WI38 (cell line): ENCODE measurements around the gene TMEM61.

ENCODE experiments used
- H3K4me3 ChIP-seq: 2 replicates; pipeline ENCODE4 v1.5.1; 2011; ENCODE audit warnings: low read depth, mild to moderate bottlenecking, control low read depth, low read length
- TF ChIP-seq, protein P1 (sequence below): IDR thresholded peaks from 2 replicates; pipeline ENCODE4 v1.5.1; 2012; ENCODE audit warnings: low read depth, mild to moderate bottlenecking, control low read depth, low read length

The TMEM61 gene

DNA sequence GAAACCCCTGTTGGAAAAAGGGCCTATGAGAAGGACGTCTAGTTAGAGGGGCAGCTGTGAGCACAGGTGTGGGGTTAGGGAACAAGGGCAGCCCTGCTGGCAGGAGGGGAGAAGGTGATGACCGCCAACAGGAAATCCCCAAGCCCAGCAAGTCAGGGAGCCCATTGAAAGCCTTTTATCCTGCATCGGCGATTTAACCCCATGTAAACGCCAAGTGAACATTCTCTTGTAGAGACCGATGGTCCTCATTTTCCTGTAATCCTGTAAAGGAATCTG is 17.2 kb downstream of the TMEM61 start:
- H3K4me3 ChIP-seq, result no peak overlapping the region
- TF ChIP-seq, protein P1, sequence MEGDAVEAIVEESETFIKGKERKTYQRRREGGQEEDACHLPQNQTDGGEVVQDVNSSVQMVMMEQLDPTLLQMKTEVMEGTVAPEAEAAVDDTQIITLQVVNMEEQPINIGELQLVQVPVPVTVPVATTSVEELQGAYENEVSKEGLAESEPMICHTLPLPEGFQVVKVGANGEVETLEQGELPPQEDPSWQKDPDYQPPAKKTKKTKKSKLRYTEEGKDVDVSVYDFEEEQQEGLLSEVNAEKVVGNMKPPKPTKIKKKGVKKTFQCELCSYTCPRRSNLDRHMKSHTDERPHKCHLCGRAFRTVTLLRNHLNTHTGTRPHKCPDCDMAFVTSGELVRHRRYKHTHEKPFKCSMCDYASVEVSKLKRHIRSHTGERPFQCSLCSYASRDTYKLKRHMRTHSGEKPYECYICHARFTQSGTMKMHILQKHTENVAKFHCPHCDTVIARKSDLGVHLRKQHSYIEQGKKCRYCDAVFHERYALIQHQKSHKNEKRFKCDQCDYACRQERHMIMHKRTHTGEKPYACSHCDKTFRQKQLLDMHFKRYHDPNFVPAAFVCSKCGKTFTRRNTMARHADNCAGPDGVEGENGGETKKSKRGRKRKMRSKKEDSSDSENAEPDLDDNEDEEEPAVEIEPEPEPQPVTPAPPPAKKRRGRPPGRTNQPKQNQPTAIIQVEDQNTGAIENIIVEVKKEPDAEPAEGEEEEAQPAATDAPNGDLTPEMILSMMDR, result no peak

DNA sequence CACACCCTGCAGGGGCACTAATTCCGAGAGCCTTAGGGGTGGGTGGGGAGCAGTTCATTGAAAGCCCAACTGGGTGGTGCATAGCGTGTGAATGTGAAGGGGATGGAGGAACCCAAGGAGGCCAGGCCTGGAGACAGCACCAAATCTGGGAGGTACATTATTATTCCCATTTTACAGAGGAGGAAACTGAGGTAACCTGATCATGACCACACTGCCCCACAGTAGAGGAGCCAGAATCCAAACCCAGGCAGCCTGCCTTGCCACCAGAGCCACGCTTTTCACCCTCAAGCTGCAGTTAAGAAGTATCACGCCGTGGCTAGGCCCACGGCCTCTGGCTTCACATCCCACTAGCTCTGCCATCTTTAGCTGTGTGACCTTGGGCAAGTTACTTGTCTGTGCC is 17.7 kb downstream of the TMEM61 start:
- TF ChIP-seq, protein P1, result no peak

DNA sequence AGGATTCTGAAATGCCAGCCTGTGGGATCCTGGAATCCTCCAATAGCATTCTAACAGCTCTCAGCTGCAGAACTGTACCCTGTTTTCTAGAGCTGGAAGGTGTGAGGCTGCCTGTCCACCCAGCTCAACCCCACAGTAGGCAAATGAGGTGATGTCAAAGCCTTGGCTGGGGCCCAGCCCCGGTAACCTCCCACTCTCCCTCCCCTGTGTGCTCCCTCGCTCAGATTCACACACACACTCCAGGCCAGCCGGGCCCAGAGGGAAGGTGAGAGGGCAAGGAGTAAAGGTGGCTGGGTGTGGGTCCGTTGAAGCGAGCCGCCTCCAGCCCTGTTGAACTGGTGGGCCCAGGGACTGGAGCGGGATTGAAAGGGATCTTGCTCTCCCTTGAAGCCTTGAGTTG is 18.2 kb downstream of the TMEM61 start, which contains the start of gene BSND:
Gene BSND, plus strand, starts transcription at position 257 of the 400 bp plus-strand sequence. CDS start 254 bp downstream, outside the sequence.
- H3K4me3 ChIP-seq, result no peak within 1 kb of the TSS
- TF ChIP-seq, protein P1, result no peak

More for the DNA sequence above, 17.7 kb downstream of the TMEM61 start:
- H3K4me3 ChIP-seq, result no peak overlapping the region

DNA sequence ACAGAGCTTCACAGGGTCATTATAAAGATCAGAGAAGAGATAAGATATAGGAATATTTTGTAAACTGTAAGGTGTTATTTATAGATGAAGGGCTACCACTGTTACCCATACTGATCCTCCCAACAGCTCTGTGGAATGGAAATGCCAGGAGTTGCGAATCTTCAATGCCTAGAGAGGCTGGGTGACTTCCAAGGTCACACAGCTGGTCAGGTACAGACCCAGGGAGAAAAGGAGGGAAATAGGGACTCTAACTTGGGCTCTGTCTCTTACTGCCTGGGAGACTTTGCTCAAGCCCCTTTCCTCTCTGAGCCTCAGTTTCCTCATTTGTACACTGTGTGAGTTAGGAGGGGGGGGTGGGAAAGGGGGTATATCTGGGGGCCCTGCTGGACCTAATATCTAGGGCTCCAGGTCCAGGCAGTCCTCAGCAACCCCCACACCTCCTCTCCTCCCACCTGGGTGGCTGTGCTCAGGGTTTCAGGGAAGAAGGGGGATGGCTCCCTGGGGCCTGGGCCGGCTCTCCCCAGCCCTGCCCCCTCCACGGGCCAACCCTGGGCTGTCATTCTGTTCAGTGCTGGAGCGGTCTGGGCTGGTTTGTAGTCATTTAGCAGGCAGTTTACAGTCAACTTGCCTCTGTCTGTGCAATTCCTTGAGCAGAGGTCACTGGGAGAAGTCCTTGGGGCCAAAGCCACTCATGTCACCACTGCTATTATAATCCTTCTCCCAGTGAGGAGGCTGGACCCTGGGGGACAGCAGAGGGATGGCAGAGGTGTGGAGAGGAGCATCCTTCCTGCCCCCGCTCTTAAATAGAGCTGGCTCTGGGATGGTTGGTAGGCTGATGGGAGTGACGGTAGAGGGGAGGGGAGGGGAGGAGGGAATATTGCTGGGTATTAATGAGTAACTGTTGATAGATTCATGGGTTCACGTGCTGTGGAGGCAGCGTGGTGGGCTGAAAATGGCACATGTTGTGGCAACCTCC is 20.0 kb downstream of the TMEM61 start:
- H3K4me3 ChIP-seq, result no peak overlapping the region
- TF ChIP-seq, protein P1, result no peak

DNA sequence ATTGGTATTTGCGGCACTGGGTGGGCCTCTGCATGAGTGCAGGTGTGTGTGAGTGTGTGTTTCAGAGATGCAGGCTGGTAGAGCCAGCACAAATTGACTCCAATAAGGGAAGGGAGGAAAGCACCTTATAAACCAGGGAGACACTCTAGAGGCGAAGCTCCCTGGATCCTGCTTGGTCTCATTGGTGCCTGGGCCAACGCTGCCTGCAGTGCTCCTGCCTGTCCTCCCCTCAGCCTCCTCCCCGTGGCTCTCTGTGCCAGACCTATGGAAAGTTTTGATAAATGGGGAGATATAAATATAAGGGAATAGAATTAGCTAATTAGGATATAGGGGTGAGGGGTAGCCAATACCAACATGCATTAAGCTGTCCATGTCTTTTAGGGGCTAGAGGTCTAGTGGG is 20.9 kb downstream of the TMEM61 start:
- TF ChIP-seq, protein P1, result no peak
- no peak overlapping the region for H3K4me3 ChIP-seq

DNA sequence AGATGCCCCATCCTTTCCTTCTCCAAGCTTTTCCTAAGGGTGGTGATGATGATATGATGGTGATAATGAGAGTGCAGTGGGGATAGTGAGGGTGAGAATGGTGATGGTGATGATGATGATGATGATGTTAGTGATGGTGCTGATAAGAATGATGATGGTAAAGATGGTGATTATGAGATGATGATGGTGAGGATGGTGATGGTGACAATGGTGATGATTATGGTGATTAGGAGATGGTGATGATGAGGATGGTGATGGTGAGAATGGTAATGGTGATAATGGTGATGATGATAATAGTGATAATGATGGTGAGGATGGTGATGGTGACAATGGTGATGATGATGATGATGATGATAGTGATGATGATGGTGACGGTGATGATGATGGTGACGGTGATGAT is 22.3 kb downstream of the TMEM61 start:
- no peak overlapping the region for H3K4me3 ChIP-seq
- TF ChIP-seq, protein P1, result no peak

DNA sequence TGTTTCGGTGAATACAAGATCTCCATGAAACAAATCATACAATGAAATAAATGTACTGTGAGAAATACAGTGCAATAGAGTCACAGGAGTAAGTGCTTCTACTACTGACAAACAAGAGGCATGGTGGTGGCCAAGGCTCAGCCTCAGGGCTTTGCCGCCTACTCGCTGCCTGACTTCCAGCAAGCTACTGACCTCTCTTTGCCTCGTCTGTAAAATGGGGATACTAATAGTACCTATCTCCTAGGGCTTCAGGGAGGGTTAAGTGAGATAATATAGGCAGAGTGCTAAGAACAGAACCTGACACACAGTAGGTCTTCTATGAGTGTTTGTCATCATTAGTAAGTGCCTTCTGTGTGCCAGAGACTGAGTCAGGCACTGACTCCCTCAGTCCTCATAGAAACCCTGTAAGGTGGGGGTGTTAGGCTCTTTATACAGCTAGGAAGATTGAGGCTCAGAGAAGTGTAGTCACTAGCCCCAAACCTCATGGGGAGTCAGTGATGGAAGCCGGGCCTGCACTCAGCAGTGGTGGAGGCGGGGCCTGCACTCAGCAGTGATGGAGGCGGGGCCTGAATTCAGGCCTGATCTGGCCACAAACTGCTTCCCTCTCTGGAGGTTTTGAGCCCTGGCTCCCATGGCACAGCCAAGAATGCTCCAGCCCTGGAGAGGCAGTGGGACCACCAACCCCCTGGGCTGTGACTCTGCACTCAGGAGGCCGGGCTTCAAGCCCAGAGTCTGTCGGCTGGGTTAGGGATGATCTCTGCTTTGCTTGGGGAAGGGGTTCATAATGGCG is 25.1 kb downstream of the TMEM61 start:
- H3K4me3 ChIP-seq, result no peak overlapping the region
- TF ChIP-seq, protein P1, result no peak
